Testis (tissue), 3 donors: ENCODE data around the gene HDGFL2. TPM values are rescaled to one million over a fixed set of nuclear protein-coding genes. Genes with fewer than 3 reads are reported as not detected.

ENCODE experiments used
- DNase-seq: peaks from one replicate; pipeline ENCODE4 v3.0.0-alpha.2; 2019
- H3K27ac ChIP-seq, 2 donors: fragments of 200-600 bp; sonication (generic); one replicate each; pipeline ENCODE4 v1.5.1; 2019
- H3K27me3 ChIP-seq: fragments of 200-600 bp; sonication (generic); one replicate; pipeline ENCODE4 v1.5.1; 2019
- H3K36me3 ChIP-seq: fragments of 200-600 bp; sonication (generic); one replicate; pipeline ENCODE4 v1.5.1; 2017; ENCODE audit warnings: low read depth; ENCODE audit errors: missing control alignments
- H3K4me1 ChIP-seq: fragments of 200-600 bp; sonication (generic); one replicate; pipeline ENCODE4 v1.5.1; 2019
- H3K4me3 ChIP-seq, 2 donors: fragments of 200-600 bp; sonication (generic); one replicate each; pipeline ENCODE4 v1.5.1; 2017 to 2019
- H3K9me3 ChIP-seq: fragments of 200-600 bp; sonication (generic); one replicate; pipeline ENCODE4 v1.5.1; 2017
- POLR2A ChIP-seq: fragments of 450-650 bp; IDR thresholded peaks from one replicate; pipeline ENCODE4 v1.6.1; 2017; ENCODE audit warnings: antibody characterized with exemption, mild to moderate bottlenecking, moderate library complexity
- WGBS, 2 donors: methylation state at CpG; one replicate each; pipeline ENCODE4 v1.1.5; 2018; 5-methylcytosine and 5-hydroxymethylcytosine counted together
- intact Hi-C: fragments of 100-400 bp; cut with DNase I; formaldehyde crosslinking; loops from one replicate; pipeline ENCODE4 v1.15.1; 2023; ENCODE audit warnings: low total_unique reads
- polyA plus RNA-seq: library from polyadenylated mRNA; stranded (reverse); fragments of 350-450 nt; fragmentation: Illumina TruSeq; extraction: RNeasy Lipid Tissue Mini Kit (QIAGEN cat#74804); gene quantifications from one replicate; pipeline ENCODE4 v1.2.3, GENCODE V29; 2014; ENCODE audit warnings: low read depth, low replicate concordance; ENCODE audit not compliant: insufficient read depth
- total RNA-seq, 2 donors: library from RNA; depleted of rRNA; stranded (reverse); fragments of >200 nt; gene quantifications; one replicate each; pipeline ENCODE4 v1.2.3, GENCODE V29; 2016
- TF ChIP-seq, protein P1 (sequence below), 3 experiments: fragments of 450-650 bp in 2 of 3; fragments of 200-600 bp in 1 of 3; sonication (generic) in 1 of 3; IDR thresholded peaks; one replicate each; pipeline ENCODE4 v1.5.1; 2016 to 2019; ENCODE audit warnings: antibody characterized with exemption in 3 of 3, mild to moderate bottlenecking in 2 of 3, moderate library complexity in 1 of 3

Gene HDGFL2
- total and polyA plus RNA-seq, 3 donors from 2014 or later: 81.4 to 141 (median 95.8) TPM

GRCh38 chr19:4447327-4448146 lies 24.6 kb upstream of the HDGFL2 start:
- Histone ChIP-seq H3K4me3 (no peak overlapping the region), H3K27me3 (no peaks in the 10 kb centered on the region), H3K9me3 (no peaks in the 10 kb centered on the region), H3K27ac (no peak overlapping the region), H3K4me1 (peaks cover 11% of the 10 kb centered on the region), H3K36me3 (no peaks in the 10 kb centered on the region)
- 90 to 93% methylated on average over 13 to 28 of the region's 28 CpGs for WGBS, 2 donors
- no peak for TF ChIP-seq POLR2A
- TF ChIP-seq, protein P1, sequence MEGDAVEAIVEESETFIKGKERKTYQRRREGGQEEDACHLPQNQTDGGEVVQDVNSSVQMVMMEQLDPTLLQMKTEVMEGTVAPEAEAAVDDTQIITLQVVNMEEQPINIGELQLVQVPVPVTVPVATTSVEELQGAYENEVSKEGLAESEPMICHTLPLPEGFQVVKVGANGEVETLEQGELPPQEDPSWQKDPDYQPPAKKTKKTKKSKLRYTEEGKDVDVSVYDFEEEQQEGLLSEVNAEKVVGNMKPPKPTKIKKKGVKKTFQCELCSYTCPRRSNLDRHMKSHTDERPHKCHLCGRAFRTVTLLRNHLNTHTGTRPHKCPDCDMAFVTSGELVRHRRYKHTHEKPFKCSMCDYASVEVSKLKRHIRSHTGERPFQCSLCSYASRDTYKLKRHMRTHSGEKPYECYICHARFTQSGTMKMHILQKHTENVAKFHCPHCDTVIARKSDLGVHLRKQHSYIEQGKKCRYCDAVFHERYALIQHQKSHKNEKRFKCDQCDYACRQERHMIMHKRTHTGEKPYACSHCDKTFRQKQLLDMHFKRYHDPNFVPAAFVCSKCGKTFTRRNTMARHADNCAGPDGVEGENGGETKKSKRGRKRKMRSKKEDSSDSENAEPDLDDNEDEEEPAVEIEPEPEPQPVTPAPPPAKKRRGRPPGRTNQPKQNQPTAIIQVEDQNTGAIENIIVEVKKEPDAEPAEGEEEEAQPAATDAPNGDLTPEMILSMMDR (IDR thresholded peaks at IDR 0.05): no peak
- DNase-seq: no peak
- intact Hi-C loops: no loop called here

DNA sequence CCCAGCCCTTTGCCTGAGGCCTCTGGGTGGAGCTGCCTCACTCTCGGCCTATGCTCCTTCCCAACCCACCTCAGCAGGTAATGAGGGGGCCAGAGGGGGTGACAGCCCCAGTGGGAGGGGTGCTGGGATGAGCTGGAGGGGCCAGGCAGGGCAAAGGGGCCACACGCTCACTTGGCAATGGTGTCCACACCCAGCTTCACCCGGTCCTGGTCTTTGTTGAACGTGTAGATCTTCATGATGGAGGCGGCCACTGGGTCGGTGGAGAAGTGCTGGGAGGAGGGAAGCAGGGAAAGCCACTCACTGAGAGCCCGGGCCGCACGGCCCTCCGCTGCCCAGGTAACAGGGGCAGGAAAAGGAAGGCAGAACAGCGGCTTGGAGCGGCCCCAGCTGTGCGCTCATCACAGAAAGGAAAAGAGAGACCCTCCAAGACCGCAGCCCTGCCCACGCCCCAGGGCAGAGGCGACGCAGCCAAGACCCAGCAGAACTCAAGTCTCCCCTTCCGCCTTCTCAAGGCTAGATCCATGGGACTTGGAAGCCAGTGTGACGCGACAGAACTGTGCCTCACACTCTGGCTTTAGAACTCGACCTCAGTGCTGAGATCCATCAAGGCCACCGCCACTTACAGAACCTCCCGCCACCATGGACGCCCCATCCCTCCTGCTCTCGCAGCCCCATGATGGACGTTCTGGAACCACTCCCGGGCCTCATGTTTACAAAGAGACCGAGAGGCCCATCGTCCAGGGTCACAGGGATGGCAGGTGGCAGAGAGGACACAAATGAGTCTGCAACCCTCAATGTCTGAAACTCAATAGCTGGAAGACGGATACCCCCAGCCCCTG lies 23.7 kb upstream of the HDGFL2 start:
- Histone ChIP-seq H3K4me1 (peaks cover 11% of the 10 kb centered on the region), H3K36me3 (no peaks in the 10 kb centered on the region), H3K4me3 (no peak overlapping the region), H3K27ac (peak overlapping the region; percentile 18 to 66), H3K27me3 (no peaks in the 10 kb centered on the region), H3K9me3 (no peaks in the 10 kb centered on the region)
- intact Hi-C loops: no loop called here
- DNase-seq: no peak
- WGBS, 2 donors: 86 to 88% methylated on average over 29 to 30 of the region's 30 CpGs
- no peak for TF ChIP-seq POLR2A
- TF ChIP-seq, protein P1 (IDR thresholded peaks at IDR 0.05): no peak

GRCh38 chr19:4449022-4449638 lies 23.0 kb upstream of the HDGFL2 start:
- Histone ChIP-seq H3K4me3 (no peak overlapping the region), H3K27ac (peak overlapping the region; percentile 18 to 66), H3K9me3 (no peaks in the 10 kb centered on the region), H3K4me1 (peaks cover 15% of the 10 kb centered on the region), H3K36me3 (no peaks in the 10 kb centered on the region), H3K27me3 (no peaks in the 10 kb centered on the region)
- WGBS, 2 donors: 70 to 84% methylated on average over 11 to 24 of the region's 24 CpGs
- peak; percentile 67 for DNase-seq
- intact Hi-C loops: no loop called here
- no peak for TF ChIP-seq POLR2A
- TF ChIP-seq, protein P1 (IDR thresholded peaks at IDR 0.05): no peak

DNA sequence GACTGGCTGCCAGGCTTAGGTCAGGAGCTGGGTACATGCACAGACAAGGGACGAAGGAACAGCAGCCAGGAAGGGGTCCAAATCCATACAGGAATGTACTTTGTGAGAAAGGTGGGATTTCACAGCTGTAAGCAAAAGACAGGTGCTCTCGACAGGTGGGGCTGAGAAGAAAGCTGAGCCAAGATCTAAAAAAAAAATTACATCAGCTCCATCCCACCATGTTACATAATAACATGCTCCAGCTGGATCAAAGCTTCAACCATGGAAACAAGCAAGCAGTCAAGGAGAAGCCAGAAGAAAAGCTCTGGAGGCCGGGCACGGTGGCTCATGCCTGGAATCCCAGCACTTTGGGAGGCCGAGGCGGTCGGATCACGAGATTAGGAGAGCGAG lies 22.5 kb upstream of the HDGFL2 start:
- H3K4me1 ChIP-seq: peaks cover 20% of the 10 kb centered on the region
- no peak overlapping the region for H3K4me3 ChIP-seq
- no peaks in the 10 kb centered on the region for H3K9me3 ChIP-seq
- no peaks in the 10 kb centered on the region for H3K36me3 ChIP-seq
- no peak overlapping the region for H3K27ac ChIP-seq
- TF ChIP-seq POLR2A: no peak
- TF ChIP-seq, protein P1 (IDR thresholded peaks at IDR 0.05): no peak
- 90 to 92% methylated on average over 9 of the region's 9 CpGs for WGBS, 2 donors
- no peaks in the 10 kb centered on the region for H3K27me3 ChIP-seq
- no peak for DNase-seq
- intact Hi-C loops: loop anchor here (10.0 kb wide), 1 partner anchor 45 kb away; the partner anchor contains the start of genes CHAF1A and SH3GL1
